ENCODE data around the gene TAF6. TPM values are rescaled to one million over a fixed set of nuclear protein-coding genes. Genes with fewer than 3 reads are reported as not detected.
A peak's percentile ranks its signal among the peaks of the same experiment; 100 is the strongest.

The TAF6 gene
- total RNA-seq, 6 experiments from 2014 or later: 11.1 to 27.2 (median 15.8) TPM

- no peaks in the 10 kb centered on the region for H3K27me3 ChIP-seq
- H3K27ac ChIP-seq: peak overlapping the region in 1 of 3 donors; percentile 54
- no peaks in the 10 kb centered on the region for H3K9me3 ChIP-seq
- 67% methylated on average over 4 of the region's 4 CpGs for WGBS (ENCODE audit: insufficient coverage, low coverage, low lambda C conversion rate, missing lambda C conversion rate)
- no peak overlapping the region for H3K4me3 ChIP-seq
- ATAC-seq (no peak), DNase-seq (no peak)
- intact Hi-C loops (cut with DNase I): no loop called here
- peaks cover 0 to 35% (median 12%) of the 10 kb centered on the region in 4 donors for H3K4me1 ChIP-seq
- H3K36me3 ChIP-seq: no peaks in the 10 kb centered on the region
- TF ChIP-seq POLR2A (IDR thresholded peaks at IDR 0.05): no peak
- no peak for TF ChIP-seq CTCF (IDR thresholded peaks at IDR 0.05)
Observed at GRCh38 chr7:100082978-100083377, 36.2 kb downstream of the TAF6 start.

GRCh38 chr7:100081535-100082102 lies 37.5 kb downstream of the TAF6 start, which contains the start of gene ZNF3:
ZNF3 (minus strand) TSS chr7:100081723; CDS start chr7:100077357, 4,366 bp downstream.
- intact Hi-C loops (cut with DNase I): no loop called here
- Histone ChIP-seq H3K4me3 (peak within 1 kb of the TSS; percentile 96 to 99 (median 99)), H3K36me3 (peaks cover 0 to 8% (median 3%) of the 10 kb centered on the region in 4 donors), H3K27ac (peak within 1 kb of the TSS; percentile 84 to 93 (median 92)), H3K4me1 (peaks cover 0 to 35% (median 12%) of the 10 kb centered on the region in 4 donors), H3K27me3 (no peaks in the 10 kb centered on the region), H3K9me3 (no peaks in the 10 kb centered on the region)
- TF ChIP-seq CTCF (IDR thresholded peaks at IDR 0.05): peak; percentile 96 to 99 (median 97)
- peak; percentile 79 for TF ChIP-seq POLR2A (IDR thresholded peaks at IDR 0.05)
- ATAC-seq (peak; percentile 90 to 95 (median 92)), DNase-seq (peak; percentile 97 to 99 (median 98))
- WGBS (ENCODE audit: insufficient coverage, low coverage, low lambda C conversion rate, missing lambda C conversion rate): 1% methylated on average over 33 of the region's 55 CpGs

GRCh38 chr7:100080907-100081534 lies 38.1 kb downstream of the TAF6 start:
- peak; percentile 48 to 77 (median 70) for DNase-seq
- Histone ChIP-seq H3K27me3 (no peaks in the 10 kb centered on the region), H3K36me3 (peaks cover 0 to 14% (median 5%) of the 10 kb centered on the region in 4 donors), H3K4me3 (peak overlapping the region; percentile 96 to 99 (median 99)), H3K9me3 (no peaks in the 10 kb centered on the region), H3K4me1 (peaks cover 0 to 35% (median 12%) of the 10 kb centered on the region in 4 donors), H3K27ac (peak overlapping the region; percentile 84 to 93 (median 92))
- 1% methylated on average over 24 of the region's 34 CpGs for WGBS (ENCODE audit: insufficient coverage, low coverage, low lambda C conversion rate, missing lambda C conversion rate)
- no peak for TF ChIP-seq POLR2A (IDR thresholded peaks at IDR 0.05)
- TF ChIP-seq CTCF (IDR thresholded peaks at IDR 0.05): no peak
- ATAC-seq: peak; percentile 42 to 56 (median 54)
- intact Hi-C loops (cut with DNase I): no loop called here

- Histone ChIP-seq H3K9me3 (no peaks in the 10 kb centered on the region), H3K36me3 (peaks cover 0 to 34% (median 19%) of the 10 kb centered on the region in 4 donors), H3K27ac (peak overlapping the region in 1 of 3 donors; percentile 44), H3K4me3 (no peak overlapping the region), H3K27me3 (no peaks in the 10 kb centered on the region), H3K4me1 (peaks cover 0 to 35% (median 12%) of the 10 kb centered on the region in 4 donors)
- DNase-seq: no peak
- intact Hi-C loops (cut with DNase I): no loop called here
- no peak for ATAC-seq
- 50% methylated on average over 5 of the region's 7 CpGs for WGBS (ENCODE audit: insufficient coverage, low coverage, low lambda C conversion rate, missing lambda C conversion rate)
- TF ChIP-seq CTCF (IDR thresholded peaks at IDR 0.05) (no peak), POLR2A (IDR thresholded peaks at IDR 0.05) (no peak)
Observed at GRCh38 chr7:100079024-100079560, 40.1 kb downstream of the TAF6 start.
